Endothelial cell of umbilical vein (primary cell): ENCODE data around the gene MPDZ.

Experiments
- CTCF ChIP-seq, 2 donors: IDR thresholded peaks; 1 replicate in 1 of 2; 2 replicates in 1 of 2; pipeline ENCODE4 v1.5.1; 2011; ENCODE audit warnings: low read length in 2 of 2, mild to moderate bottlenecking in 2 of 2, moderate library complexity in 2 of 2, control low read depth in 1 of 2, inconsistent platforms in 1 of 2, low read depth in 1 of 2; ENCODE audit not compliant: insufficient read depth in 1 of 2; ENCODE audit errors: extremely low read depth in 1 of 2
- EZH2 ChIP-seq: IDR thresholded peaks from 2 replicates; pipeline ENCODE4 v1.6.1; 2012; ENCODE audit warnings: borderline replicate concordance, low read depth, mild to moderate bottlenecking, moderate library complexity, low read length, inconsistent platforms; ENCODE audit not compliant: severe bottlenecking
- FOS ChIP-seq: IDR thresholded peaks from 2 replicates; pipeline ENCODE4 v1.6.1; 2011; ENCODE audit warnings: mild to moderate bottlenecking, low read length, moderate library complexity, borderline replicate concordance; ENCODE audit not compliant: insufficient read depth
- GATA2 ChIP-seq: IDR thresholded peaks from 2 replicates; pipeline ENCODE4 v1.7.0; 2011; ENCODE audit warnings: low read depth, mild to moderate bottlenecking, moderate library complexity, mixed read lengths, low read length; ENCODE audit not compliant: insufficient read length, insufficient read depth
- JUN ChIP-seq: IDR thresholded peaks from 2 replicates; pipeline ENCODE4 v1.6.1; 2011; ENCODE audit warnings: borderline replicate concordance, low read depth; ENCODE audit not compliant: insufficient read length, insufficient read depth
- MAX ChIP-seq: IDR thresholded peaks from 2 replicates; pipeline ENCODE4 v1.6.1; 2011; ENCODE audit not compliant: insufficient read depth, insufficient read length
- MYC ChIP-seq: IDR thresholded peaks from one replicate; pipeline ENCODE4 v1.6.1; 2011; ENCODE audit warnings: mild to moderate bottlenecking, low read depth, low read length
- POLR2A ChIP-seq: IDR thresholded peaks from 2 replicates; pipeline ENCODE4 v1.6.1; 2012; ENCODE audit warnings: low read depth, mild to moderate bottlenecking, control low read depth, low read length
- POLR2AphosphoS5 ChIP-seq: IDR thresholded peaks from 2 replicates; pipeline ENCODE4 v1.6.1; 2012; ENCODE audit warnings: low read depth, mild to moderate bottlenecking, control low read depth, low read length, moderate library complexity; ENCODE audit not compliant: insufficient read depth

GRCh38 chr9:13278368-13279246 lies 885 bp downstream of the MPDZ start:
- peak in 1 of 2 donors; percentile 31 for TF ChIP-seq CTCF (IDR thresholded peaks at IDR 0.05; ENCODE audit: extremely low read depth in 1 of 2, insufficient read depth in 1 of 2, low read depth in 1 of 2, low read length in 2 of 2)
- TF ChIP-seq EZH2 = no peak
- TF ChIP-seq JUN = no peak
- peak; percentile 60 for TF ChIP-seq POLR2A
- TF ChIP-seq GATA2 = no peak
- TF ChIP-seq POLR2AphosphoS5 = peak; percentile 16
- no peak for TF ChIP-seq MAX
- TF ChIP-seq MYC = no peak
- TF ChIP-seq FOS = no peak
